ENCODE measurements around the gene CAMK4.

CAMK4 gene

DNA sequence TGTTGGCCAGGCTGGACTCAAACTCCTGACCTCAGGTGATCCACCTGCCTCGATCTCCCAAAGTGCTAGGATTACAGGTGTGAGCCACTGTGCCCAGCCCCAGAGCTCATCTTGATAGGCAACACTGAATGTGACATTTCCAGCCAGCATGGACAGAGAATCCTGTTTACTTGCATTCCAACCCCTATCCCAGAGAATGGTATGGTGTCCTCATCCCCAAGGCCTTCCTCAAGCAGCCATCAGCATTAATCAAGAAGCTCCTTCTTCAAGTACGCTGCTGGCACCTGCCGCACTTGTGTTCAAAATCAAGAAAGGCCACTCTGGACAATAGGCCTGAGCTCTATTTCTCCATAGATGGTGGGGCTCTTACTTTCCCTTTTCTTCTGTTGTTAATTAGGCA is 247.9 kb downstream of the CAMK4 start:
- DNase-seq (ENCODE audit: low read depth): no peak
- no peak overlapping the region for H3K4me3 ChIP-seq (ENCODE audit: low read depth, low read length)
- TF ChIP-seq, protein P1, sequence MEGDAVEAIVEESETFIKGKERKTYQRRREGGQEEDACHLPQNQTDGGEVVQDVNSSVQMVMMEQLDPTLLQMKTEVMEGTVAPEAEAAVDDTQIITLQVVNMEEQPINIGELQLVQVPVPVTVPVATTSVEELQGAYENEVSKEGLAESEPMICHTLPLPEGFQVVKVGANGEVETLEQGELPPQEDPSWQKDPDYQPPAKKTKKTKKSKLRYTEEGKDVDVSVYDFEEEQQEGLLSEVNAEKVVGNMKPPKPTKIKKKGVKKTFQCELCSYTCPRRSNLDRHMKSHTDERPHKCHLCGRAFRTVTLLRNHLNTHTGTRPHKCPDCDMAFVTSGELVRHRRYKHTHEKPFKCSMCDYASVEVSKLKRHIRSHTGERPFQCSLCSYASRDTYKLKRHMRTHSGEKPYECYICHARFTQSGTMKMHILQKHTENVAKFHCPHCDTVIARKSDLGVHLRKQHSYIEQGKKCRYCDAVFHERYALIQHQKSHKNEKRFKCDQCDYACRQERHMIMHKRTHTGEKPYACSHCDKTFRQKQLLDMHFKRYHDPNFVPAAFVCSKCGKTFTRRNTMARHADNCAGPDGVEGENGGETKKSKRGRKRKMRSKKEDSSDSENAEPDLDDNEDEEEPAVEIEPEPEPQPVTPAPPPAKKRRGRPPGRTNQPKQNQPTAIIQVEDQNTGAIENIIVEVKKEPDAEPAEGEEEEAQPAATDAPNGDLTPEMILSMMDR (conservative IDR thresholded peaks at IDR 0.05; ENCODE audit: low read depth, low read length): no peak

DNA sequence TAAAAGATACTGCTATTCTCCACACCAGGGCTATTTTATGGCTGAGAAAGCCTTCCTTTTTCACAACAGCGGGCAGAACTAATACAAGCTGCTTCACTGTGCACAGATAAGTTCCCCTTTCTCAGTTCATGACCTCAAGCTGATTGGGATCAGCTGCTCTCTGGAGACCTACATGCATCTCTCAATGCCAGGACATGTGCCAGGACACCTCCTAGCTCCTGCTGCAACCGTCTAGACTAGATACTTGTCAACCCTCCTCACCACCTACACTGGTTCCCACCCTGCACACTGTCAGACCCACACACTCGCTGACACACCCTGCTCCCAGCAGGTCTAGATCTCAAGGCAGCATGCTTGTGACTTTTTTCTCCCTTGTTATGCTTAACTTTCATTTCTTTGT is 248.4 kb downstream of the CAMK4 start:
- no peak overlapping the region for H3K4me3 ChIP-seq (ENCODE audit: low read depth, low read length)
- TF ChIP-seq, protein P1 (conservative IDR thresholded peaks at IDR 0.05; ENCODE audit: low read depth, low read length): no peak
- no peak for DNase-seq (ENCODE audit: low read depth)

DNA sequence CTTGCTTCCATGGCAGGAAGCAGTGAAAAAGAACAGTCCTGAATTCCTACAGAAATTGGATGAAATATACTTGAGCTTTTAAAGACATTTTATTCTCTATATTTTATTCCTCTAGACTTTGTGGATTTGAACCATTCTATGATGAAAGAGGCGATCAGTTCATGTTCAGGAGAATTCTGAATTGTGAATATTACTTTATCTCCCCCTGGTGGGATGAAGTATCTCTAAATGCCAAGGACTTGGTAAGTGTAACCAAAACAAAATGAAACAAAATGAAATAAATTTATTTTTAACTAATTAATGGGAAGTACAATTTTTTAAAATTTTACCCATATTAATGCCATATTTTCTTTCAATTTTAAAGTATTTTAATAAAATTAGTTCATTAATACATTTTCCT is 254.1 kb downstream of the CAMK4 start:
- TF ChIP-seq, protein P1 (conservative IDR thresholded peaks at IDR 0.05; ENCODE audit: low read depth, low read length): no peak
- DNase-seq (ENCODE audit: low read depth): peak; percentile 45
- no peak overlapping the region for H3K4me3 ChIP-seq (ENCODE audit: low read depth, low read length)

DNA sequence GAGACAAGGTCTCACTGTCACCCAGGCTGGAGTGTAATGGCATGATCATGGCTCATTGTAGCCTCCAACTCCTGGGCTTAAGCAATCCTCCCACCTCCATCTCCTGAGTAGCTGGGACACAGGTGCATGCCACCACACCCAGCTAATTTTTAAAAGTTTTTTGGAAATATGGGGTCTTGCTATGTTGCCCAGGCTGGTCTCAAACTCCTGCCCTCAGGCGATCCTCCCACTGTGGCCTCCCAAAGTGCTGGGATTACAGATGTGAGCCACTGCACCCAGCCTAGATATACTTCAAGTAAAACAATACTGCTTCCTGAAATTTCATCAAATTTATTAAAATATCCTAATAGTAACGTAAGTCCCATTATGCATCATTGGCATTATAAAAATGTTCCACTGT is 254.7 kb downstream of the CAMK4 start:
- DNase-seq (ENCODE audit: low read depth): no peak
- TF ChIP-seq, protein P1 (conservative IDR thresholded peaks at IDR 0.05; ENCODE audit: low read depth, low read length): no peak
- no peak overlapping the region for H3K4me3 ChIP-seq (ENCODE audit: low read depth, low read length)

DNA sequence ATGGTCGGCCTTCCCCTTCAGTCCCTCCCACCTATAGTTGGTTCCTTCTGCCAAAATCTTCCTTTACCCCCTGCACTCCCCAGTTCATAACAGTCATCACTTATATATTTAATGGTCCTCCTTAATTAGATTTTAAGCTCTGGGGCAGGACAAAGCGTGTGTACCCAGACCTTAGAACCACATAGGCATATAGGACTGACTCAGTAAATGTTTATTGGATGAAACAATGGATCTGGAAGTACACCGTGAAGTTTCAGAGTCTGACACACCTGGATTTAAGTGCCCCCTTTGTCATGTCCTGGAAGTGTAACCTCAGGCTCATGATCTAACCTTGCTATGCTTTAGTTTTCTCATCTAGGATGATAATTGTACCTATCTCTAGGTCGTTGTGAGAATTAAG is 256.2 kb downstream of the CAMK4 start:
- TF ChIP-seq, protein P1 (conservative IDR thresholded peaks at IDR 0.05; ENCODE audit: low read depth, low read length): no peak
- no peak for DNase-seq (ENCODE audit: low read depth)
- H3K4me3 ChIP-seq (ENCODE audit: low read depth, low read length): no peak overlapping the region

DNA sequence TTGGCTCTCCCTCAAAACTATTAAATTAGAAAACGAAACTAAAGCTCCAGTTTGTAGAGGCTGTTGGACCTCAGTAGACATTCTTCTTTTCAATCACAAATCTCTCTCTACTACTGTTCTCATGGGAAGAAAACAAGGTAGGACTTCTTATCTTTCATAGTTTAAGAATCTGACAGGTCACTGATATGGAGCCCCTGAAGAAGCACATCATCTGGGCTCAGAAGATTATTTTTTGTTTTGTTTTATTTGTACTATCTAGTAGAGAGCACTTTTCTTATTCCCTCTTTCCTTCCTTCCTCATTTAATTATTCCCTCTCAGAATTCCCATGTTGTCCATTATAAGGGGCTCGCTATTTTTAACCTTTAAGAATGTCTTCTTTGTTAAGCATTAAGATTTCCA is 261.9 kb downstream of the CAMK4 start:
- peak overlapping the region; percentile 25 for H3K4me3 ChIP-seq (ENCODE audit: low read depth, low read length)
- TF ChIP-seq, protein P1 (conservative IDR thresholded peaks at IDR 0.05; ENCODE audit: low read depth, low read length): no peak
- no peak for DNase-seq (ENCODE audit: low read depth)

DNA sequence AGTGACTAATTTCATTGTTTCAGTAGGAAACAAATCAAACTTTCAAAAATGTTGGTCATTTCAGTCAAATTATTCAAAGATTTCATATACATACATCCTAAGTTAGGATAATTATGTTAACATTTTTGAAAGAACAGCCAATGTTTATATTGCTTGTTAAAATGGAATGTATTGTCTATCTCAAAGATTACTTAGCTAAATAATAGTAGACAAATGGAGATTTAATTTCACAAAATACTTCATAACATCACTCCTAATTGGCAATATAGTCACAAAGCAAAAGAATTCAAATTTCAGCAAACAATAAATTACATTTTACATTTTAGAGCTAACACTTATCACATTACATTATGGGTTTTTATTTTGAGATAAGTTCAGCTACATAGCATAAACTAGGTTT is 262.7 kb downstream of the CAMK4 start:
- TF ChIP-seq, protein P1 (conservative IDR thresholded peaks at IDR 0.05; ENCODE audit: low read depth, low read length): no peak
- no peak for DNase-seq (ENCODE audit: low read depth)
- H3K4me3 ChIP-seq (ENCODE audit: low read depth, low read length): no peak overlapping the region

Data from choroid plexus epithelial cell (primary cell).